Breast epithelium (tissue), 3 donors: ENCODE measurements around the gene TEX13D.

ENCODE experiments used
- POLR2A ChIP-seq: fragments of 450-650 bp; IDR thresholded peaks from one replicate; pipeline ENCODE4 v1.6.1; 2016; ENCODE audit warnings: antibody characterized with exemption, mild to moderate bottlenecking, moderate library complexity
- POLR2AphosphoS5 ChIP-seq, 3 donors: sonication (generic); formaldehyde crosslinking; IDR thresholded peaks; one replicate each; pipeline ENCODE4 v1.6.1; 2017; ENCODE audit warnings: antibody characterized with exemption in 3 of 3
- TF ChIP-seq, protein P1 (sequence below), 3 donors: fragments of 450-650 bp; IDR thresholded peaks; one replicate each; pipeline ENCODE4 v1.5.1; 2016 to 2017; ENCODE audit warnings: antibody characterized with exemption in 3 of 3, mild to moderate bottlenecking in 3 of 3, moderate library complexity in 3 of 3

DNA sequence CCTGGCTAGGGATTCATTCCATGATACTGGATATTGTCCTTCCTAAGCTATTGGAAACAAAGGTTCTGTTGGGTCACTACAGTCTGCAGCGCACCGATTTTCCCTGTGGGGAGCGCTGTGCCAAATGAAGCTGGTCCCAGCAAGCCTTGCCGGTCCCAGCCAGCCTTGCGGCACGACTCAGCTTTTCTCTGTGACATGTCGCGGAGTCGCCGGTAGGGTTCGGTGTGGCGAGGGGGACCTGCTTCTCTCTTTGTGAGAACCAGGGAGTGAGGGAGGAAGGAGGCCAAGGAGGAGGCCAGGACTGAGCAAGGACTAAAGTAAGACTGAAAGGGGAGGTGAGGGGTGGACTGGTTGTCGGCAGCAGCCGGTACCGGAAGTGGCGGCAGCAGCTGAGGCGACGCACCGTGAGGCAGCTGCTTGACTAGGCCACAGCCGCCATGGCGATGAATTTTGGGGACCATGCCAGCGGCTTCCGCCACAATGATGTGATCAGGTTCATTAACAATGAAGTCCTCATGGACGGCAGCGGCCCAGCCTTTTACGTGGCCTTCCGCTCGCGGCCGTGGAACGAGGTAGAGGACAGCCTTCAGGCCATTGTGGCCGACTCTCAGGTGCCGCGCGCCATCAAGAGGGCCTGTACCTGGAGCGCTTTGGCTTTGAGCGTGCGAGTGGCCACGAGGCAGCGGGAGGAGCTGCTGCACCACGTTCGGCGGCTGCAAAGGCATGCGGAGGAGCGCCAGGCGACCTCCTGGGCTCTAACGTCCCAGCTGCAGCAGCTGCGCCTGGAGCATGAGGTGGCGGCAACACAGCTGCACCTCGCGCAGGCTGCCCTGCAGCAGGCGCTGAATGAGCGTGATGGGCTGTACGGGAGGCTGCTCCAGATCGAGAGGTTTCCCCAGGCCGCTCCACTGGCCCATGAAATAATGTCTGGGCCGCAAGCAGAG lies at the start of gene TEX13D:
- TF ChIP-seq, protein P1, sequence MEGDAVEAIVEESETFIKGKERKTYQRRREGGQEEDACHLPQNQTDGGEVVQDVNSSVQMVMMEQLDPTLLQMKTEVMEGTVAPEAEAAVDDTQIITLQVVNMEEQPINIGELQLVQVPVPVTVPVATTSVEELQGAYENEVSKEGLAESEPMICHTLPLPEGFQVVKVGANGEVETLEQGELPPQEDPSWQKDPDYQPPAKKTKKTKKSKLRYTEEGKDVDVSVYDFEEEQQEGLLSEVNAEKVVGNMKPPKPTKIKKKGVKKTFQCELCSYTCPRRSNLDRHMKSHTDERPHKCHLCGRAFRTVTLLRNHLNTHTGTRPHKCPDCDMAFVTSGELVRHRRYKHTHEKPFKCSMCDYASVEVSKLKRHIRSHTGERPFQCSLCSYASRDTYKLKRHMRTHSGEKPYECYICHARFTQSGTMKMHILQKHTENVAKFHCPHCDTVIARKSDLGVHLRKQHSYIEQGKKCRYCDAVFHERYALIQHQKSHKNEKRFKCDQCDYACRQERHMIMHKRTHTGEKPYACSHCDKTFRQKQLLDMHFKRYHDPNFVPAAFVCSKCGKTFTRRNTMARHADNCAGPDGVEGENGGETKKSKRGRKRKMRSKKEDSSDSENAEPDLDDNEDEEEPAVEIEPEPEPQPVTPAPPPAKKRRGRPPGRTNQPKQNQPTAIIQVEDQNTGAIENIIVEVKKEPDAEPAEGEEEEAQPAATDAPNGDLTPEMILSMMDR (IDR thresholded peaks at IDR 0.05) = no peak
- TF ChIP-seq POLR2AphosphoS5 (IDR thresholded peaks at IDR 0.05) (no peak), POLR2A (no peak)
